ENCODE measurements around the gene CLPTM1L.
"Not testable (repeated sequence)": the region's sequence is repeated elsewhere in the genome, so short reads cannot be mapped to it uniquely, and the experiment has no call there.

The CLPTM1L gene

GRCh38 chr5:1374679-1375055 is 29.8 kb upstream of the CLPTM1L start:
- no peak for DNase-seq (ENCODE audit: low spot score)
- no peak for TF ChIP-seq CTCF (IDR thresholded peaks at IDR 0.05; ENCODE audit: borderline replicate concordance, control extremely low read depth, extremely low read depth, insufficient read depth, missing control alignments)
- in situ Hi-C loops (cut with MboI; ENCODE audit: low sequenced_read_pairs, unreplicated experiment) = no loop called here

- DNase-seq (ENCODE audit: low spot score) = no peak
- in situ Hi-C loops (cut with MboI; ENCODE audit: low sequenced_read_pairs, unreplicated experiment) = no loop called here
- no peak for TF ChIP-seq CTCF (IDR thresholded peaks at IDR 0.05; ENCODE audit: borderline replicate concordance, control extremely low read depth, extremely low read depth, insufficient read depth, missing control alignments)
Measured at GRCh38 chr5:1374030-1374678, 29.3 kb upstream of the CLPTM1L start.

GRCh38 chr5:1371972-1372342 is 27.1 kb upstream of the CLPTM1L start:
- in situ Hi-C loops (cut with MboI; ENCODE audit: low sequenced_read_pairs, unreplicated experiment); DNase-seq (ENCODE audit: low spot score): not testable (repeated sequence)

- TF ChIP-seq CTCF (IDR thresholded peaks at IDR 0.05; ENCODE audit: borderline replicate concordance, control extremely low read depth, extremely low read depth, insufficient read depth, missing control alignments) = no peak
- no peak for DNase-seq (ENCODE audit: low spot score)
- in situ Hi-C loops (cut with MboI; ENCODE audit: low sequenced_read_pairs, unreplicated experiment) = no loop called here
Measured at GRCh38 chr5:1371218-1371971, 26.5 kb upstream of the CLPTM1L start.

- DNase-seq (ENCODE audit: low spot score) = no peak
- in situ Hi-C loops (cut with MboI; ENCODE audit: low sequenced_read_pairs, unreplicated experiment) = no loop called here
- no peak for TF ChIP-seq CTCF (IDR thresholded peaks at IDR 0.05; ENCODE audit: borderline replicate concordance, control extremely low read depth, extremely low read depth, insufficient read depth, missing control alignments)
Measured at GRCh38 chr5:1370006-1370405, 25.1 kb upstream of the CLPTM1L start.

GRCh38 chr5:1368756-1369155 is 23.9 kb upstream of the CLPTM1L start:
- no peak for DNase-seq (ENCODE audit: low spot score)
- in situ Hi-C loops (cut with MboI; ENCODE audit: low sequenced_read_pairs, unreplicated experiment) = no loop called here
- TF ChIP-seq CTCF (IDR thresholded peaks at IDR 0.05; ENCODE audit: borderline replicate concordance, control extremely low read depth, extremely low read depth, insufficient read depth, missing control alignments) = no peak

GRCh38 chr5:1368236-1368635 is 23.3 kb upstream of the CLPTM1L start:
- in situ Hi-C loops (cut with MboI; ENCODE audit: low sequenced_read_pairs, unreplicated experiment) = no loop called here
- no peak for TF ChIP-seq CTCF (IDR thresholded peaks at IDR 0.05; ENCODE audit: borderline replicate concordance, control extremely low read depth, extremely low read depth, insufficient read depth, missing control alignments)
- DNase-seq (ENCODE audit: low spot score) = no peak

All from GM13976 (cell line).